ENCODE data around the gene SEMA6A.

GRCh38 chr5:116394186-116394867 lies 180.3 kb downstream of the SEMA6A start:
- TF ChIP-seq POLR2A (IDR thresholded peaks at IDR 0.05; ENCODE audit: low read length) = no peak
- no peak for TF ChIP-seq GATA1 (IDR thresholded peaks at IDR 0.05; ENCODE audit: low read depth, low read length)
